Breast epithelium (tissue), 3 donors: ENCODE data around the gene PDE6H.

Experiments
- POLR2AphosphoS5 ChIP-seq, 3 donors: sonication (generic); formaldehyde crosslinking; IDR thresholded peaks; one replicate each; pipeline ENCODE4 v1.6.1; 2017; ENCODE audit warnings: antibody characterized with exemption in 3 of 3
- TF ChIP-seq, protein P1 (sequence below), 3 donors: fragments of 450-650 bp; IDR thresholded peaks; one replicate each; pipeline ENCODE4 v1.5.1; 2016 to 2017; ENCODE audit warnings: antibody characterized with exemption in 3 of 3, mild to moderate bottlenecking in 3 of 3, moderate library complexity in 3 of 3

DNA sequence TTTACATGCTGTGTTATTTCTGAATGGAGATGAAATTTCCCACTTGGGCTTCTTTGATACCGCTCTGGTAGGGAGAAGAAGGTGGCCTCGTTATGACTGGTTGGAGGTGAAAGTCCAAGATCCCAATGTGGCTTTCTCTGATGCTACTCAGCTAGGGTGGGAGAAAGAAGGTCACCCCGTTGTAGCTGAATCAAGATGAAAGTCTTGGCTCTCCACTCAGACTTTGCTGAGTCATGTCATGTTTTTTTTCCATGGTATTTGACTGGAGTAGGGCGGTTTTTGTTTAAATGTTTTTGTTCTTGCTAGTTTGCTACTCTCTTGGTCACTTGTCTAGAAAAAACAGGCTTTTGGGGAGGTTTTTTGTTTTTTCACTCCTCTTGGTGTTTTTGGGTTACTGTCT is 2.4 kb upstream of the PDE6H start:
- TF ChIP-seq POLR2AphosphoS5 (IDR thresholded peaks at IDR 0.05) = no peak
- TF ChIP-seq, protein P1, sequence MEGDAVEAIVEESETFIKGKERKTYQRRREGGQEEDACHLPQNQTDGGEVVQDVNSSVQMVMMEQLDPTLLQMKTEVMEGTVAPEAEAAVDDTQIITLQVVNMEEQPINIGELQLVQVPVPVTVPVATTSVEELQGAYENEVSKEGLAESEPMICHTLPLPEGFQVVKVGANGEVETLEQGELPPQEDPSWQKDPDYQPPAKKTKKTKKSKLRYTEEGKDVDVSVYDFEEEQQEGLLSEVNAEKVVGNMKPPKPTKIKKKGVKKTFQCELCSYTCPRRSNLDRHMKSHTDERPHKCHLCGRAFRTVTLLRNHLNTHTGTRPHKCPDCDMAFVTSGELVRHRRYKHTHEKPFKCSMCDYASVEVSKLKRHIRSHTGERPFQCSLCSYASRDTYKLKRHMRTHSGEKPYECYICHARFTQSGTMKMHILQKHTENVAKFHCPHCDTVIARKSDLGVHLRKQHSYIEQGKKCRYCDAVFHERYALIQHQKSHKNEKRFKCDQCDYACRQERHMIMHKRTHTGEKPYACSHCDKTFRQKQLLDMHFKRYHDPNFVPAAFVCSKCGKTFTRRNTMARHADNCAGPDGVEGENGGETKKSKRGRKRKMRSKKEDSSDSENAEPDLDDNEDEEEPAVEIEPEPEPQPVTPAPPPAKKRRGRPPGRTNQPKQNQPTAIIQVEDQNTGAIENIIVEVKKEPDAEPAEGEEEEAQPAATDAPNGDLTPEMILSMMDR (IDR thresholded peaks at IDR 0.05) = no peak
